Parietal lobe (tissue), 1 donor: Measurements from ENCODE around the gene PIWIL4. TPM values are rescaled to one million over a fixed set of nuclear protein-coding genes. Genes with fewer than 3 reads are reported as not detected.

Experiments used
- total RNA-seq: library from RNA; depleted of rRNA; stranded (reverse); fragments of >200 nt; gene quantifications from one replicate; pipeline ENCODE4 v1.2.3, GENCODE V29; 2014

PIWIL4 gene
- 13.8 TPM for total RNA-seq

DNA sequence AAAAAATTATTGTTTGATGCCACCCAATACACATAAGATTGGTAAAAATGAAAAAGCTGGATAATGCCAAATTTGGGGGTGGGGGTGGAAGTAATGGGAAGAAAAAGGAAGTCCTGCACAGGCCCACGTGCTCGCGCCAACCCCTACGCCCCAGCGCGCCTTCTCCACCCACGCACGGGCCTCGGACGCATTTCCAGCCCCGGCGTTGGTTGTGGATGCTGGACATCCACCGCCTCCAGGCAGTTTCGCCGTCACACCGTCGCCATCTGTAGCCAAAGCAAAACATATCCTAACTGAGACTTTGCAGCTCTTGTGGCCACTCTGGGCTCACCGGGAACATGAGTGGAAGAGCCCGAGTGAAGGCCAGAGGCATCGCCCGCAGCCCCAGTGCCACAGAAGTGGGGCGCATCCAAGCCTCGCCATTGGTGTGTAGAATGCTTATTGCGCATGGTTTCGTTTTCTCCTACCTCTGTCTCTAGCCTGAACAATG lies at the start of gene PIWIL4:
TSS of gene PIWIL4 (plus strand) at position 188 of the 490 bp plus-strand sequence. CDS start at position 339, 151 bp downstream.

DNA sequence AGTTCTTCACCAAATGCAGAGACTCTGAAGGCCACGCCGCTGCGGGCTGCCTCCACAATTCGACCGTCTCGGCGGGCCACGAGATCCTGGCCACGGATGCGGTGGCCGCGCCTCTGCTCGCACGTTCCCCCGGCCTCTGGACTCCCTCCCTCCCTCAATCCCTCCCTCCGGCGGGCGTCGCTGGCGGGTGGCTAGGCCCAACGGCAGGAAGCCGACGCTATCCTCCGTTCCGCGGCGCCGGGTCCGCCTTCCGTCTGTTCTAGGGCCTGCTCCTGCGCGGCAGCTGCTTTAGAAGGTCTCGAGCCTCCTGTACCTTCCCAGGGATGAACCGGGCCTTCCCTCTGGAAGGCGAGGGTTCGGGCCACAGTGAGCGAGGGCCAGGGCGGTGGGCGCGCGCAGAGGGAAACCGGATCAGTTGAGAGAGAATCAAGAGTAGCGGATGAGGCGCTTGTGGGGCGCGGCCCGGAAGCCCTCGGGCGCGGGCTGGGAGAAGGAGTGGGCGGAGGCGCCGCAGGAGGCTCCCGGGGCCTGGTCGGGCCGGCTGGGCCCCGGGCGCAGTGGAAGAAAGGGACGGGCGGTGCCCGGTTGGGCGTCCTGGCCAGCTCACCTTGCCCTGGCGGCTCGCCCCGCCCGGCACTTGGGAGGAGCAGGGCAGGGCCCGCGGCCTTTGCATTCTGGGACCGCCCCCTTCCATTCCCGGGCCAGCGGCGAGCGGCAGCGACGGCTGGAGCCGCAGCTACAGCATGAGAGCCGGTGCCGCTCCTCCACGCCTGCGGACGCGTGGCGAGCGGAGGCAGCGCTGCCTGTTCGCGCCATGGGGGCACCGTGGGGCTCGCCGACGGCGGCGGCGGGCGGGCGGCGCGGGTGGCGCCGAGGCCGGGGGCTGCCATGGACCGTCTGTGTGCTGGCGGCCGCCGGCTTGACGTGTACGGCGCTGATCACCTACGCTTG lies 23.2 kb upstream of the PIWIL4 start, which contains the start of gene FUT4:
TSS of gene FUT4 (plus strand) at position 227 of the 951 bp plus-strand sequence. CDS start at position 440, 213 bp downstream.

Other genes with a start within 250 kb of the PIWIL4 start
- 0.63 TPM for gene GPR83, start 165.9 kb upstream of the PIWIL4 start, total RNA-seq
- gene MRE11, start 73.5 kb upstream of the PIWIL4 start, total RNA-seq, result 23.5 TPM
- 23.8 TPM for gene ANKRD49, start 73.4 kb upstream of the PIWIL4 start, total RNA-seq
- not detected for gene C11orf97, start 54.9 kb upstream of the PIWIL4 start, total RNA-seq
- gene FUT4, start 23.4 kb upstream of the PIWIL4 start, total RNA-seq, result 9.7 TPM
- gene AMOTL1, start 201.0 kb downstream of the PIWIL4 start, total RNA-seq, result 52.3 TPM